Fibroblast of peridontal ligament (primary cell): Measurements from ENCODE around the gene TEX13B.

Experiments used
- DNase-seq: peaks from one replicate; pipeline ENCODE4 v3.0.0-alpha.2; 2010; ENCODE audit errors: extremely low read depth

The TEX13B gene

GRCh38 chrX:107936434-107936730 lies 45.8 kb downstream of the TEX13B start:
- DNase-seq, result no peak

DNA sequence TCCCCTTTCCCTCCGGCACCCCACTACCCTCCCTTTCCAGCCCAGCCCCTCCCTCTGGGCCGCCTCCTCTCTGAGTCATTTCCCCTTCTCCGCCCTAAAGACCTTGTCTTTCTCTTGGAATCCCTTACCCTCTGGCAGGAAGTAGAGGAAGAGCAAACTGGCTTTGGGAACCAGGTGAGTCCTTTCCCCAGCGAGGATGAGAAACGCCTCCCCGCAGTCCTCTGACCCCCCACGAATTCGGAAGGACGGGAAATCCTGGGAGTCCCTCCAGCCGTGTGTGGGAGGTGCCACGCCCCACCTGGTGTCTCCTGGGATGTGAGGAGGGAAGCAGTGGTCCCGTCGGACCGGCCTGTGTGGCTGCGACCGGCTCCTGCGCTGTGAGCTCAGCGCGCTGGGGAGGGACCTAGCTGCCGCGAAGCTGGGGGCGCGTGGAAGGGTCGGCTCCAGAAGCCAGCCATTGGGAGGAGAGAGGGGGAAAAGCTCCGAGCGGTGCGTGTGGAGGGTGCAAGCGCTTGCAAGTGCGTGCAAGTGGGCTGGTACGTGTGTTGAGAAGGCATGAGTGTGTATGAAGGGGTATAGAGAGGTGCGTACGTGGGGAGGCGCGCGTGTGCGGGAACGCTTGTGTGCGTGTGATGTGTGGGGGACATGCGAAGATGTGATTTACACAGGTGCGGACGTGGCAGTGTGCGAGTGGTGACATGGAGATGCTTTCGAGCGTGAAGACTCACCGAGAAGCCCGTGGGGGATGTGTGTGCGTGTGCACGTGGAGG lies 46.3 kb downstream of the TEX13B start:
- DNase-seq, result no peak

DNA sequence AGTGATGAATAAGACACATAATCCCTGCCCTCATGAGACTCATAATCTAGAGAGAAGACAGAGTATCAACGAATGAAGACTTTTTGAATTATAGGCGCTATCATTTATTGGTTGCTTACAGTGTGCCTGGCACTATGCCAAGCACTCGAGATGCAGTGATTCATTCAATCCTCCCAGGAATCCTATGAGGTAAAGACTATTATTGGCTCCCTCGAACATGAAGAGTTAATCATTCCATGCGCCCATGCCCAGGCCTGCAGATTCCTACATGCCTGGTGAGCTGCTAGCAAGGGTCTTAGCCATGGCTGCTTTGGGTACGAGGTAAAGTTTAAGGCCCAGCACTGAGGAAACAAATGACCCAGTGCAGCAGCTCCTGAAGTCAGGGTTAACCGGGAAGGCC lies 47.0 kb downstream of the TEX13B start:
- peak; percentile 1 for DNase-seq

DNA sequence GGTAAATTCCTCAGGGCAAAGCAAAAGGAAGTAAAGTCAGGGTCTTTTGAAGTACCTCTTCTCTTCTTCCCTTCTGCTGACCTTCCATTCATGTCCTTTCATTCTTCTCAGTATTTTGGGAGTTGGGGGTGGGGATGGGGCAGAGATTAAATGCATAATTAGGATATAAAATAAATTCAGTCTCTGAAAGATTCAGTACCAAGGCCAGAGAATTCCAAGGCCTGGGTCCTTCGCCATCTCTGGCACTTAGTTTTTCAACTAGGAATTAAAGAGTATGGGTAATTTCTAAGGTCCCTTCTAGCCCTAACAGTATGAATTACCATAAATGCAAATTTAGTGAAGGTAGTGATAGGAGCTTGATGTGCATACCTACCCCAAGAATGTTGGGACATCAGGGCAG lies 47.9 kb downstream of the TEX13B start:
- DNase-seq, result no peak
